Cardiac ventricle fibroblast (primary cell): ENCODE data around the gene CHAD. TPM values are rescaled to one million over a fixed set of nuclear protein-coding genes. Genes with fewer than 3 reads are reported as not detected.

Experiments
- total RNA-seq: library from RNA; depleted of rRNA; stranded (reverse); fragments of >200 nt; gene quantifications from 2 replicates; pipeline ENCODE4 v1.2.3, GENCODE V29; 2015

The CHAD gene
- total RNA-seq = 0.10 TPM in 1 of 2 replicates, not detected in the other

DNA sequence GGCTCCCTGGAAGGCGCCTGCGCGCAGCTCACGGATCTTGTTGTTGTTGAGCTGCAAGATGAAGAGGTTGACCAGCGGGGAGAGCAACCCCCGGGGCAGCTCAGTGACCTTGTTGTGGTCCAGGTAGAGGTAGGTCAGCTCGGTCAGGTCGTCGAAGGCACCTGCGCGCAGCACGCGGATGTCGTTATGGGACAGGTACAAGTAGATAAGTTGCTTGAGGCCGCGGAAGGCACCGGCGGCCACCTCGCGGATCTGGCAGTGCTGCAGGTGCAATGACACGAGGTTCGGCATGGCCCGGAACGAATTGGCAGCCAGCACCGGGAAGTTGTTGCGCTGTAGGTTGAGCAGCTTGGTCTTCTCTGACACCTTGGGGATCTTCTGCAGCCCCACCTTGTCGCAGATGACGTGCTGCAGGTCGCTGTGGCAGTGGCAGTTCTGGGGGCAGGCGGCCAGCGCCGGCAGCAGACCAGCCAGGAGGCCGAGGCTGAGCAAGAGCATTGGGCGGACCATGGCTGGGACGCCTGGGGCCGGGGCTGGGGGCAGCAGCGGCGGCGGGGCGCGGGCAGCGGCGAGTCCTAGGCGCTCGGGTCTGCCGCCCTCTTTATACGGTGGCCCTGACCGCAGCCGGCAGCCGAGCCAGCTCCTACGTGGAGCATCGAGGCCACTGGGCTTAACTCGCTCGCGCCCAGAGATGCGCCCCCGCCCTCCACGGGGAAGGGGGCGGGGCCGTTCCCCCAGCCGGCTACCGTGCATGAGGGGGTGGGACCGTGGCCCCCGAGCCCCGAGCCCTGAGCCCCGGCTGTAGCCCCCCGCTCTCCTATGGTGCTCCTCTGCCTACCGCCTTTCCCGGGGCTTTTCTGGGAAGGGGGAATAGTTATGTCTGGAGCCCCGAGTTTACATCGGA lies at the start of gene CHAD:
Gene CHAD, minus strand, starts transcription at position 577 of the 904 bp plus-strand sequence. Its CDS starts 67 bp downstream, at position 510.

GRCh38 chr17:50507871-50508572 lies 39.3 kb upstream of the CHAD start, which contains the start of gene MYCBPAP:
Gene MYCBPAP, plus strand, starts transcription at chr17:50508439. Its CDS starts 236 bp downstream, at chr17:50508675.

GRCh38 chr17:50478391-50479381 lies 10.0 kb upstream of the CHAD start, which contains the start of gene RSAD1:
Gene RSAD1, plus strand, starts transcription at chr17:50478860. Its CDS starts 25 bp downstream, at chr17:50478885.

DNA sequence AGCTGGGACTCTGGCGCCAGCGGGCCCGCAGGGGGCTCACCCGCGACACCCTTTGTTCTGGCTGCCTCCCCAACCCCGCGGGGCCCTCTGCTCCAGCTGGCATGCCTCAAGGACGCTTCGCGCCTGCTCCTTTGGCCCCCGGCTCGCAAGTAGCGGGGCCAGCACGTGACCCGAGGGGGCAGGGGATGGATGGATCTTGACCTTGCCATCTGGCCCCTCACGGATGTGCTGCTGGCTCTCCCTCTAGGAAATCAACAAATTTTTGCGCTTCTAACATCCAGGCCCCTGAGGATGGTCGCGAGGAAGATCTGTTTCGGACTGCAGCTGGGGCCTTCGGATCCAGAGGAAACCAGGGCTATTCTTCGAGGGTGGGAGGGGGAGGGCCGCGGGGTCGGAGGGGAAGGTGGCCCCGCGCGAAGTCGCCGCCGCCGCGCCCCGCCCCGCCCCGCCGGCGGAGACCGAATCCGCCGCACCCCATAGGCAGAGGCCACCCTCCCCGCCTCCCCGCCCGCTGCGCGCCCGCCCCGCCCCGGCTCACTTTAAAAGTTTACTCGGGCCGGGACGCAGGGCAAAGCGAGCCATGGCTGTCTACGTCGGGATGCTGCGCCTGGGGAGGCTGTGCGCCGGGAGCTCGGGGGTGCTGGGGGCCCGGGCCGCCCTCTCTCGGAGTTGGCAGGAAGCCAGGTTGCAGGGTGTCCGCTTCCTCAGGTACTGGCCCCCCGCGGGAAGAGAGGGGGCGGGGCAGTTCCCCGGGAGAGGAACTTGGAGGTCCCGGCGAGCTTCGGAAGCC lies 42.8 kb downstream of the CHAD start, which contains the start of gene ACSF2:
Gene ACSF2, plus strand, starts transcription at position 537 of the 790 bp plus-strand sequence. Its CDS starts 44 bp downstream, at position 581.

Other genes with a start within 250 kb of the CHAD start
- not detected in 2 replicates for gene TMEM92, start 194.4 kb downstream of the CHAD start, total RNA-seq
- gene XYLT2, start 122.8 kb downstream of the CHAD start, total RNA-seq = 23.4 and 26.8 TPM in 2 replicates
- 64.3 and 68.2 TPM in 2 replicates for gene MRPL27, start 95.7 kb downstream of the CHAD start, total RNA-seq
- gene EME1, start 95.7 kb downstream of the CHAD start, total RNA-seq = 0.20 and 0.94 TPM in 2 replicates
- gene LRRC59, start 71.4 kb downstream of the CHAD start, total RNA-seq = 111 and 127 TPM in 2 replicates
- gene ACSF2, start 42.7 kb downstream of the CHAD start, total RNA-seq = 29.0 and 31.8 TPM in 2 replicates
- gene RSAD1, start 10.0 kb upstream of the CHAD start, total RNA-seq = 16.9 and 17.5 TPM in 2 replicates
- gene MYCBPAP, start 39.6 kb upstream of the CHAD start, total RNA-seq = 0.25 TPM in 1 of 2 replicates, not detected in the other
- not detected in 2 replicates for gene EPN3, start 63.9 kb upstream of the CHAD start, total RNA-seq
- gene SPATA20, start 78.3 kb upstream of the CHAD start, total RNA-seq = 68.9 and 129 TPM in 2 replicates
- gene CACNA1G, start 91.8 kb upstream of the CHAD start, total RNA-seq = 1.8 and 2.1 TPM in 2 replicates
- gene ABCC3, start 166.0 kb upstream of the CHAD start, total RNA-seq = 26.9 and 32.6 TPM in 2 replicates
- 21.0 and 22.0 TPM in 2 replicates for gene ANKRD40, start 239.0 kb upstream of the CHAD start, total RNA-seq